CD4-positive, alpha-beta T cell treated with Interleukin-4 for 1 hour (primary cell): ENCODE results near the gene PCNX2.

Source experiments
- DNase-seq, 2 donors: peaks; one replicate each; pipeline ENCODE4 v3.0.0-alpha.2; 2020 to 2022

PCNX2 gene

GRCh38 chr1:232979558-232979957 is 316.0 kb downstream of the PCNX2 start:
- no peak for DNase-seq

GRCh38 chr1:232978815-232979214 is 316.7 kb downstream of the PCNX2 start:
- no peak for DNase-seq

- DNase-seq, result peak in 1 of 2 donors; percentile 19
Observed at GRCh38 chr1:232978091-232978634, 317.4 kb downstream of the PCNX2 start.

- no peak for DNase-seq
Observed at GRCh38 chr1:232974971-232975370, 320.6 kb downstream of the PCNX2 start.

GRCh38 chr1:232973652-232974611 is 321.6 kb downstream of the PCNX2 start:
- DNase-seq, result no peak

GRCh38 chr1:232970508-232970907 is 325.0 kb downstream of the PCNX2 start:
- DNase-seq, result no peak

GRCh38 chr1:232969799-232970198 is 325.7 kb downstream of the PCNX2 start:
- no peak for DNase-seq

GRCh38 chr1:232968965-232969364 is 326.6 kb downstream of the PCNX2 start:
- DNase-seq, result no peak

GRCh38 chr1:232968391-232968790 is 327.1 kb downstream of the PCNX2 start:
- DNase-seq, result no peak

- no peak for DNase-seq
Observed at GRCh38 chr1:232966663-232967062, 328.9 kb downstream of the PCNX2 start.

GRCh38 chr1:232965912-232966217 is 329.7 kb downstream of the PCNX2 start:
- DNase-seq, result no peak

GRCh38 chr1:232965124-232965911 is 330.2 kb downstream of the PCNX2 start:
- no peak for DNase-seq

- no peak for DNase-seq
Observed at GRCh38 chr1:232964601-232965000, 330.9 kb downstream of the PCNX2 start.

GRCh38 chr1:232962761-232963745 is 332.5 kb downstream of the PCNX2 start:
- DNase-seq, result no peak

- DNase-seq, result no peak
Observed at GRCh38 chr1:232958067-232958466, 337.5 kb downstream of the PCNX2 start.

- DNase-seq, result no peak
Observed at GRCh38 chr1:232956081-232956480, 339.4 kb downstream of the PCNX2 start.

GRCh38 chr1:232954594-232955365 is 340.7 kb downstream of the PCNX2 start:
- DNase-seq, result no peak

- DNase-seq, result peak; percentile 21 to 40
Observed at GRCh38 chr1:232952514-232953499, 342.7 kb downstream of the PCNX2 start.

- no peak for DNase-seq
Observed at GRCh38 chr1:232951605-232952004, 343.9 kb downstream of the PCNX2 start.

- peak in 1 of 2 donors; percentile 25 for DNase-seq
Observed at GRCh38 chr1:232951180-232951579, 344.3 kb downstream of the PCNX2 start.
